RPMI7951 (cell line): ENCODE data around the gene CTTN. TPM values are rescaled to one million over a fixed set of nuclear protein-coding genes. Genes with fewer than 3 reads are reported as not detected.

ENCODE experiments used
- DNase-seq: peaks from one replicate; pipeline ENCODE4 v3.0.0-alpha.2; 2012; ENCODE audit warnings: low read depth
- total RNA-seq: library from RNA; depleted of rRNA; stranded (reverse); fragments of >200 nt; shearing (Covaris generic); gene quantifications from 2 replicates; pipeline ENCODE4 v1.2.3, GENCODE V29; 2014; rRNA removed

CTTN gene
- total RNA-seq, 1 experiment from 2014 or later, result 96.7 TPM

DNA sequence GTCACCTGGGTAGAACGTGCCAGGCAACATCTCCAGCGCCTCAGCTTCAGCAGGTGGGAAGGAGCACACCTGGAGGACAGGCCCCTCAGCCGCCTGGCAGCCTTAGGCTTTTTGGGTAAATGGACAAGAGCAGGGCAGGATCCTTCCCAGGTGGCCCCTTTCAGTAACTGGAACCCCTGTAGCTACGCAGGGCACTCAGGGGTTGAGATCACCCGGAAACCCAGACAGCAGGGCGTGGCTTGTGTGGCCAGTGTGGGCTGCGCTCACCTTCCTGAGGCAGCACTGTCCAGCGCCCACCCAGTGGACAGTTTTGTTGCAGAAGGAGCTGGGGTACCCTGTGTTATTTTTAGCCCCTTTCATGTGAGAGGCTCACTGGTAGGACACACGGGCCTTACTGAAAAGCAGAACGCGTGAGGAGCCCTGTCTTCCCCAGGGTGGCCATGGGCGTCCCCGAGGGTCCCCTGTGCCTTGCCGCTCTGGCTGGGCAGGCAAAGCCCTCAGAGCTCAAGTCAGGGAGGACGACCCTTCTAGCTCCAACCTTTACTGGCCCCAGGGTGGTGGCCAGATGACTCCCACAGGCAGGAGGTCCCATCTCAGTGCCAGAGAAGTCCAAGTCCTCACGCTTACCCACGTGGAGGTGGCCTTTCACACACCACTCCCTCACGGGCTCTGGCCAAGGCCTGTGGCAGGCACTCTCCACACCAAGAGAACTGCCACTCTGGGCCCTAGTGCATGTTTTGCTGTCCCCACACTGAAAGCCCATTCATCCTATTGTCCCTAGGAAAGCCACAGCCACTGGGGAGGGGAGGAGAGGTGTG, 75.8 kb downstream of the CTTN start:
- DNase-seq, result no peak

GRCh38 chr11:70474710-70475109, 76.4 kb downstream of the CTTN start:
- no peak for DNase-seq

GRCh38 chr11:70476669-70477068, 78.3 kb downstream of the CTTN start:
- DNase-seq, result no peak

- DNase-seq, result no peak
These were observed 78.8 kb downstream of the CTTN start for GRCh38 chr11:70477176-70477575.

DNA sequence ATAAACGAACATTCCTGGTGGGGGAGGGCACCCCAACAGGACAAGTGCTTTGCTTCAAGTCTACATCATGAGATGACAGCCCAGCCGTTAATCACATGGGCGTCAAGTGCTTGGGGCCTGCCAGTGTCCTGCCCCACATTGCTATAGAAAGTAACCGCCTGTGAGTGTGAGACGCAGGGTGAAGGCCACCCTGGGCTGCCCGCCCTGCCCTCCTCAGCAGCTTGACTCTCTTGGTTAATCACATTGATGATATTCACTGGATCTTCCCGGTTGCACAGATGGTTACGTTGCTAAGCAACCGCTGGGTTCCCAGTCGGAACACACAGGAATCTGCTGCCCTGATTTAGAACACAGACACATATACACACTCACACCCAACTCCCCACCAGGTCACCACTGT, 79.3 kb downstream of the CTTN start:
- DNase-seq, result no peak

DNA sequence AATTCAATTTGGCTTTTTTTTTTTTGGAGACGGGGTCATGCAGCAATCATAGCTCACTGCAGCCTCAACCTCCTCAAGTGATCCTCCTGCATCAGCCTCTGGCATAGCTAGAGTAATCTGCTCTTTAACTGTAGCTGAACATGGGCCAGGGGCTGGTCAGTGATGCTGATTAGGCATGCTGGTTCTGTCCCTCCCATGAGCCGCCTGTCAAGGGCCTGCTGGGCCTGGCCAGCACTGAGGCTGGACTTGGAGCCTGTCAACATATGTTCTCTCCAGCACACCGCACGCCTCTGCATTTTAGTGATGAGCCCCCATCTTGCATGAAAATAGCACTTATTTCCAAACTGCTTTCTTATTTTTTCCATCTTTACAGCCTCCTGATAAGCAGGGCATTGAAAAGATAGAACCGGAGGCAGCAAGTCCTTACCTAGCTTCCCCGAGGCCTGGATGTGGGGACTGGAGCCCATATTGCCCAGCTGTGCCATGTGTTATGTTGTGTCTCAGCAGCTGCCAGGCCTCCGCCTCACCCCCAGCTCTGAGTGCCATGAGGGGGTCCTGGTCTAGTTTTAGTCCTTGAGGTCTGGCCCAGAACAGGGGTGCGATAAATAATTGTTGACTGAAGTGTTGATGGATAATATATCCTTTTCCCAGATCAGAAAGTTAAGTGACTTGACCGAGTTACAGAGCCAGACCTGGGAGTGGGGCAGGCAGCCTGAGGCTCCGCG, 80.0 kb downstream of the CTTN start:
- no peak for DNase-seq

- no peak for DNase-seq
These were observed 82.4 kb downstream of the CTTN start for GRCh38 chr11:70480711-70481110.

GRCh38 chr11:70481625-70482528, 83.5 kb downstream of the CTTN start:
- peak; percentile 95 for DNase-seq

DNA sequence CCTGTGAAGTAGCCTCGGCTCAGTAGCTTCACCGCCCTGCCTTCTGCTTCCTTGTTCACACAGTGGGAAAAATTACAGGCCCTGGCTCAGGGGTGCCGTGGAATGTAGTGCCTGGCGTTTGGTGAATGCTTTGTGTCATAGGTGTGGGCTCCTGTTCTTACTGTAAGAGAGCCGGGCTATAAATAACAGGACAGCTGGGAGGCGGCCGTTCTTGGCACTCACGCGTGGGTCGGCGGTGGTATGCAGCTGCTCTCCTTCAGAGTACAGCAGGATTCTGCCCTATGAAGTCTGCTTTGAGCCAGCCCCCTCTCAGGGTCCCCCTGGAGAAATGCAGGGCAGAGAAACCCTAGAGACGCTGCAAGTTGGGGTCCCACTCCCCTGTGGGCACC, 84.2 kb downstream of the CTTN start:
- DNase-seq, result no peak

- DNase-seq, result peak; percentile 67
These were observed 84.9 kb downstream of the CTTN start for GRCh38 chr11:70483077-70483861.

- DNase-seq, result no peak
These were observed 85.6 kb downstream of the CTTN start for GRCh38 chr11:70483917-70484316.

GRCh38 chr11:70485326-70486025, 87.1 kb downstream of the CTTN start:
- no peak for DNase-seq

GRCh38 chr11:70486026-70486415, 87.7 kb downstream of the CTTN start:
- DNase-seq, result no peak

Other genes with a start within 250 kb of the CTTN start
- 36.0 and 36.5 TPM in 2 replicates for gene FADD, start 195.2 kb upstream of the CTTN start, total RNA-seq
- 17.3 and 23.8 TPM in 2 replicates for gene PPFIA1, start 127.8 kb upstream of the CTTN start, total RNA-seq